Tibial nerve (tissue), 4 donors: ENCODE results near the gene POLDIP3.

Experiments
- EP300 ChIP-seq, 2 donors: sonication (generic); formaldehyde crosslinking; IDR thresholded peaks; one replicate each; pipeline ENCODE4 v1.6.1; 2017; ENCODE audit warnings: antibody characterized with exemption in 2 of 2, mild to moderate bottlenecking in 1 of 2
- TF ChIP-seq, protein P1 (sequence below), 5 experiments: fragments of 200-600 bp in 3 of 5; fragments of 450-650 bp in 2 of 5; sonication (generic) in 3 of 5; IDR thresholded peaks; one replicate each; pipeline ENCODE4 v1.5.1; 2016 to 2019; ENCODE audit warnings: antibody characterized with exemption in 5 of 5, mild to moderate bottlenecking in 3 of 5, moderate library complexity in 2 of 5

DNA sequence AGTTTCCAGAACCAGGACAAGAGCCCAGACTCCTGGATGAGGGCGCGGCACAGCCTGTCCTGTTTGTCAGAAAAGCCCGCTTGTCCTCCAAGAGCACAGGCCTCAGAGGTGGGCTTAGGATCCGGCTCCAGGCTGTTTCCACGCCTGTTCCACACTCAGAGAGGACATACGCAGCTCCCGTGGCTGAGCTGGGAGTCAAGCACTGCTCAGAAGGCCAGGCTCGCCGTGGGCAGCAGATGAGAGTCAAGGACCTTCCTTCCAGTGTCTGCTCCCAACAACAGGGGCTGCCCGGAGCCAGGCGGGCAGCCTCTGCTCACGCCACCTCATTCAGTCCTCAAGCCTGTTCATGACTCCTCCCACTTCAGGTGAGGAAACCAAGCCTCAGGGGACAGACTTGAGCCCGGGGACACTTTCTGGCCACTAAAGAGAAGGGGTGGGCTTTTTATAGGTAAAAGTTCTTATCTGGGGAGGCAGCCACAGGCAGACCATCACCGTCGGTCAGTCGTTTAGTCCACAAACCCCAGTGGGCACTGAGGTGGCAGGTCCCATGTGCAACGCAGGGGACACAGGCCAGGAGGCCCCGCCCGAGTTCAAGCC lies 30.8 kb upstream of the POLDIP3 start:
- TF ChIP-seq, protein P1, sequence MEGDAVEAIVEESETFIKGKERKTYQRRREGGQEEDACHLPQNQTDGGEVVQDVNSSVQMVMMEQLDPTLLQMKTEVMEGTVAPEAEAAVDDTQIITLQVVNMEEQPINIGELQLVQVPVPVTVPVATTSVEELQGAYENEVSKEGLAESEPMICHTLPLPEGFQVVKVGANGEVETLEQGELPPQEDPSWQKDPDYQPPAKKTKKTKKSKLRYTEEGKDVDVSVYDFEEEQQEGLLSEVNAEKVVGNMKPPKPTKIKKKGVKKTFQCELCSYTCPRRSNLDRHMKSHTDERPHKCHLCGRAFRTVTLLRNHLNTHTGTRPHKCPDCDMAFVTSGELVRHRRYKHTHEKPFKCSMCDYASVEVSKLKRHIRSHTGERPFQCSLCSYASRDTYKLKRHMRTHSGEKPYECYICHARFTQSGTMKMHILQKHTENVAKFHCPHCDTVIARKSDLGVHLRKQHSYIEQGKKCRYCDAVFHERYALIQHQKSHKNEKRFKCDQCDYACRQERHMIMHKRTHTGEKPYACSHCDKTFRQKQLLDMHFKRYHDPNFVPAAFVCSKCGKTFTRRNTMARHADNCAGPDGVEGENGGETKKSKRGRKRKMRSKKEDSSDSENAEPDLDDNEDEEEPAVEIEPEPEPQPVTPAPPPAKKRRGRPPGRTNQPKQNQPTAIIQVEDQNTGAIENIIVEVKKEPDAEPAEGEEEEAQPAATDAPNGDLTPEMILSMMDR (IDR thresholded peaks at IDR 0.05), result no peak
- peak in 1 of 2 donors; percentile 56 for TF ChIP-seq EP300 (IDR thresholded peaks at IDR 0.05)
